ENCODE data around the gene SF3B2.
A peak's percentile ranks its signal among the peaks of the same experiment; 100 is the strongest.
"Not testable (repeated sequence)": the region's sequence is repeated elsewhere in the genome, so short reads cannot be mapped to it uniquely, and the experiment has no call there.

SF3B2 gene

DNA sequence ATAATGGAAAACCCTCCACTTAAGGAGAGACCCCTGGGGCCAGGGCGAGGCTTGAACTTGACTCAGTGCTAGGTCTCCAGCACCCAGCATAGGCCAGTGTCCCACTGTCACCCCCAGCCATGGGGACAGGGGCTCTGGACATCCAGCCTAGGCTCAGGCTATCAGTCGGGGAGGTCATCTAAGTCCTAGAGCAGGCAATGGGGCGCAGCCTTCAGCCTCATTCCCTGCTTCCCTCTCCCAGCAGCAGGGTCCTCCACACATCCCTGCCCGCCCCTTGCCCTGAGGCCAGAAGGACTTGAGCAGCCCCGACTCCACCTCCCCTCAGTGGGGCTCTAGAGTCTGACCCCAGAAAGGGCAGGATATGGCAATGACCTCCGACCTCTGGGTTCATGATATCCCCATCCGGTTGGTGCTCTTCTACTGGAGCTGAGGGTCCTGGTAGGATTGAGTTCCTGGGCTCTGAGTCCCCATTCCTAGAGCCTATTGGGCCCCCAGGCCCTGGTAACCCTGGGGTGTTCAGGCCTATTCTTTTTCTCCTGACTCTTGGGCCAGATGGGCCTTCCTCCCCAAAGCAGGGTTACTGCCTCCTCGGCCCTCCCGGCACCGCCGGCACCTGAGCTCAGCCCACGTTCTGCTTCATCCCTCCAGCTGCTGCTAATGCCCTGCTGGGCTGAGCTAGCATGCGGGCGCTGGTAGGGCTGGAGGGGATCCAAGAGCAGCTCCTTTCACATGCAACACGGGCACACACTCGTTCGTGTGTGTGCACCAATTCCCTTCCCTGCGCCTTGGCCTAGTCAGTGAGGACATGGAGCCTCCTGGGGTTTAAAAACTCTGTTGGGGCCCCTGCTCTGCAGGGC, 36.0 kb upstream of the SF3B2 start:
- no peak for DNase-seq (ENCODE audit: low read depth, low spot score)

DNA sequence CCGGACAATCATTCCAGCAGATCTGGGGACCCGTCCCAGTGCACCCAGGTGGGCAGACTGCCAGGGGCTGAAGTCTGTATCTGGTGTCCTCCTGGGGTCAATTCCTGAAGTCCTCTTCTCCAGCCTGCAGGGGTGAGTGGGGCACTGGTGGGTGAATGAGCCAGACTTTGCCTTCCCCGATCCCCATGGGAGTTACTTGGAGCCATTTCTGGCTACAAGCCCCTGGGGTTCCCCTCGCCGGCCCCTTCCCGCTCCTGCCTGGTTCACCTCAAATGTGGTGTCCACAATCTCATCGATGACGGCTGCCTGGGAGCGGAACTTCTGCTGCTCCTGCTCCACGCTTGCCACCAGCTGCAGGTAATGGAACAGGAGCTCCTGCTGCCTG, 35.4 kb upstream of the SF3B2 start:
- DNase-seq (ENCODE audit: low read depth, low spot score) = no peak

DNA sequence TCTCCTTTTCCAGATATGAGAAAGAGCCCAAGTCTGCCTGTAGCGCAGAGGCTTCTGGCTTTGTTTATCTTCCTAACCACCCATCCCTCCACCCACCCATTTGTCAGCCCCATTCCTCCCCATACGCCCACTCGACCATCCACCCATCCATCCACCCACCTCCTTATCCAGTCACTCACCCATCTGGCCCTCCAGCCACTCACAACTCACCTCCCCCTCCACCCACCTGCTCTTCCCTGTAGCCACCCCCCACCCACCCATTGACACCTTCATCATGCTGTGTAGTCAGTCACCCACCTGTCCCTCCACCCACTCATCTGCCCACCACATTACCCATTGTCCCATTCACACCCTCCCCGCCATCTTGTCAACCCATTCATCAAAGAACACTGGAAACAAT, 34.8 kb upstream of the SF3B2 start:
- no peak for DNase-seq (ENCODE audit: low read depth, low spot score)

DNA sequence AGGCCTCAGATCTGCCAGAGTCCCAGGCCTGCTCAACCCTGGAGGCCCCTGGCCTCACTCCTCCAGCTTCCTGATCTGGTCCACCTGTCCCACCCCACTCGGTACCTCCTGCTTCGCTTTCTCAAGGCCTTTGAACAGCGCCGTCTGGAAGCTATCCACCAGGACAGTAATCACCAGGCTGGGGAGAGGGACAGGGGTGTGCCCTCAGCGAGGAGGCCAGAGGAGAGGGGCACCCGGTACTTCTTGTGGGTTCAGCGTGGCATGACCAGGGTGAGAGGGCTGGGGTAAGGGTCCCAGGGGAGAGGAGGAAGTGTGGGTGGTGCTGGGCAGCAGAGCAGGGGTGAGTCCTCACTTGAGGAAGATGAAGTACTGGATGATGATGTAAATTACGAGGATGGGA, 32.0 kb upstream of the SF3B2 start:
- no peak for DNase-seq (ENCODE audit: low read depth, low spot score)

DNA sequence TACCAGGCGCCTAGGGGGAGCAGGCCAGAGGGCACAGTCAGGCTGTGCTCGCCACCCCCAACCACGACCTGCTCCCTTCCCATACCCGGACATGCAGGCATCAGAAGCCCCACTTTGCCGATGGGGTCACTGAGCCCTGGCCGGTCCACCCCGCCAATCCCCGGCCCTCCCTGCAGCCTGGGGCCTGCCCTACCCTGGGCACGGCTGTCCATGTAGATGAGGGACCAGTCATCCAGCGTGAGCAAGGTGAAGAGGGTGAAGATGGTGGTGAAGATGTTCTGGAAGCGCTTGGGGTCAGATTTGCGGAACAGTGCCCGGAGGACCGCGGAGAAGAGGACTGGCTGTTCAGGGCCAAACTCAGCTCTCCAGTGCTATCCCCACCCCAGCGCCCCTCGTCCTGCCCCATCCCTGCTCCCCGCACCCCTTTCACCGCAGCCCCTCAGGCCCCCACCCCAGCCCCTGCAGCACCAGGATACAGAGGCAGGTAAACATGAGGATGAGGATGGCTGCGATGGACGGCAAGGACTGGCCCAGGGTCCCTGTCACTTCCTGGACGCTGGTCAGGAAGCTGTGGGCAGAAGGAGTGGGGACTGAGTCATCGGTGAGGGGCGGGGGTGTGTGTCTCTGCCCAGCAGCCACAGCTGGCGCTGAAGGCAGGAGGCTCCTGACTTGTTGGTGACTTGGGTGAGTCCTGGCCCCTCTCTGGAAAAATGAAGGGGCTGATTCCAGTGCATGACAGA, 31.4 kb upstream of the SF3B2 start:
- DNase-seq (ENCODE audit: low read depth, low spot score) = no peak

DNA sequence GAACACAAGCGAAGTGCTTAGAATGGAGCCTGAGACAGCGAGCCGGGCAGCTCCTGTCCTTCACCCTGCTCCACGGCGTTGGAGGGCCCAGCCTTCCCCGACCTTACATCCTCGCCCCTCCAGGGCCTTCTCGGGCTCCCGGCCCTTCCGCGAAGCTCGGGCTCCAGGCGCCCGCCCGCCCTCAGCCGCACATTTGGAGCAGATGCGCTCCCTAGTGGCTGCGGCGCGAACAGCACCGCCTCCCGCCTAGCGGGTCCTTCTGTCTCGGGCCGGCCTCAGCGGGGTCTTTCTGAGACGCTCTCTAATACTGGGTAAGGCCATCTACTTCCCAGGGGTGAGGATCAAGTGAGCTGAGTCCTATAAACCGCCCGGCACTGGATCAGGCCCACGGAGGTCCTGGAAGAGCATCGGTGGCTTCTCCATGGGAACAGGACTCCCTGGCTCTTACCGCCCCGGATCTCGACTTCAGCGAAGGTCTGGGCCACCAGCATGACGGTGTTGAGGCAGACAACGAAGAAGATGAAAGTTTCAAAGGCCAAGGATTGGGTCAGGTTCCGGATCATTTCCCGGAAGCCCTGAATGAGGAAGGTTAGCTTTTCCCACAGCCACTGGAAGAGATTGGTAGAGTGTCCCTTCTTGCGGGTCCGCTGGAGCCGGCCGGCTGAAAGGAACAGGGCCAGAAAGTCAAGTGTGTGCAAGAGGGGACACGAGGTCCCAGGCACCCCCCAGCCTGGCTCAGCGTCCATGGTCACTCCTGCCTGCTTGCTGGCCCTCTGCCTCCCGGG, 29.6 kb upstream of the SF3B2 start:
- DNase-seq (ENCODE audit: low read depth, low spot score) = no peak

DNA sequence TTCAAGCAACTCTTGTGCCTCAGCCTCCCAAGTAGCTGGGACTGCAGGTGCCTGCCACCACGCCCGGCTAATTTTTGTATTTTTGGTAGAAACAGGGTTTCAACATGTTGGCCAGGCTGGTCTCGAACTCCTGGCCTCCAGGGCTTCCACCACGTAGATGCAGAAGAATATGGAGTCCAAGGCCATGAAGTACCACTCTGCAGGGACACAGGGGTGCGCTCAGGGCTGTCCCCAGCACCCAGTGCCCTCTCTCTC, 29.1 kb upstream of the SF3B2 start:
- not testable (repeated sequence) for DNase-seq (ENCODE audit: low read depth, low spot score)

DNA sequence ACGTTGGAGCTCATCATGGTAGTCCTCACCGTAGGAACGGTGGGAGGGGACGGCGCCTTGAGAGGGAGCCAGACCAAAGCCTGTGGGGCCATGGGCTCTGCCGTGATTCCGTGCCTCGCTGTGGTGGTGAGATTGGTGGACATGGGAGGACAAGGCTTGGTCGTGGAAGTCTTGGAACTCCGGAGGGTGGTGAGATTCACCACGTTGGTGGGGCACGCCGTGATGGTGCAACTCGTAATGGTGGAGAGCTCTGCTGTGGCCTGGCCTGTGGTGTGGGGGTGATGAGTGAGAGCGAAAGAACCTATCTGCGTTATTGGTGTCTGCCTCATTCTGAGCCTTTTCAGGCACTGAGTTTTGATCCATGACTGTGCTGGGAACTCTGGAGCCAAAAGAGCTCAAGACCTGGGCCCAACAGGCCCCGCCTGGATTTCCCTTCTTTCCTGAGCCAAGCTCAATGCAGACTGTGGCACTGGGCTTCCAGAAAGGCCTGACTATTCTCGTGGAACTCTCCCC, 26.1 kb upstream of the SF3B2 start, which contains the start of gene CATSPER1:
Gene CATSPER1, minus strand, starts transcription at position 463 of the 513 bp plus-strand sequence. Its CDS starts 100 bp downstream, at position 363.
- DNase-seq (ENCODE audit: low read depth, low spot score) = no peak

DNA sequence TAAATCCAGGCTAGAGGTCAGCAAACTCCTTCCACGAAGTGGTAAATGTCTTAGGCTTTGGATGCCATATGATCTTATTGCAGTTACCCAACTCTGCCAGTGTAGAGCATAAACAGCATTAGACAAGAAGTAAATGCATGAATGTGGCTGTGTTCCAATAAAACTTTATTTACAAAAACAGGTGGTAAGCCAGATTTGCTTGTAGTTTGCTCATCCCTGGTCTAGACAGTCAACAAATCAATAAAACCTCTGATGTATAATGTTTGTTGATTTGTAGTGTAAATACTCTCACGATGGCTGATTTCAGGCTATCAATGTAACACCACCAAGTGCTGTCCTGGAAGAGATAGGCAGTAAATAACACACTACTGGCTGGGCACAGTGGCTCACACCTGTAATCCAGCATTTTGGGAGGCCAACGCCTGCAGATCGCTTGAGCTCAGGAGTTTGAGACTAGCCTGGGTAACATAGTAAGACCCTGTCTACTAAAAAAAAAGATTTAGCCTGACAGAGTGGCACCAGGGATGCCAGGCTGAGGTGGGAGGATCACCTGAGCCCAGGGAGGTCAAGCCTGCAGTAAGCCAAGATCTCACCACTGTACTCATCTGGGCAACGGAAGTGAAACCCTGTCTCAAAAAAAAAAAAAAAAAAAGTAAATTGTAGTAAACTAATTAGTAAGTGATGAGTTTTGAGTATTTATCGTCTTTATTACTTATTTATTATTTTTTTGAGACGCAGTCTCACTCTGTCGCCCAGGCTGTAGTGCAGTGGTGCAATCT, 19.0 kb upstream of the SF3B2 start:
- no peak for DNase-seq (ENCODE audit: low read depth, low spot score)

DNA sequence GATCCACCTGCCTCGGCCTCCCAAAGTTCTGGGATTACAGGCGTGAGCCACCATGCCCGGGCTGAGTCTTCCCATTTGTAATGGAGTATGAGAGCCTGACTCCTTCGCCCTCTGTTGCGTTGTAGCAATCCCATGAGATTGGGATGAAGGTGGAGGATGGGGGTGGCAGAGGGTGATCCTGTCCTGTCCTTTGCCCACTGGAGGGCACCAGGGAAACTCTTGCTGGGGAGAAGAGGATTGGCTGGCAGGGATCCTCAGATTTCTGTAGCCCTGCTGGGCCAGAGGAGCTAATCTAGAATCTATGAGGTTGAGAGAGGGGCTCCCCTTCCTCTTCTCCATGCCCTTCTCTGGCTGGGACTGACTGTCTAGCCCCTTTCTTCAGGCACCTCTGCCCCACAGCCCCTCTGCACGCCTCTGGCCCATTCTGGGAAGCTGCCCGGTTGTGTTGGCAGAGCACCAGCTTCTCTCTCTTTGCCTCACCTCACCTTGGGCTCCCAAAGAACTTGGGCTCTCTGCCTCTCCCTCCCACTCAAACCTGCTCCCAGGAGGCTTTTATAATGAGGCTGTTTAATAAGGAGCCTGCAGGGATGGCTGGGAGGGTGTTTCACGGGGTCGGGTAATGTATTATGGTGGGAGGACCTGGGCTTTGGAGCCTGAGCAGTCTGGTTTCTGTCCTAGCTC, 16.4 kb upstream of the SF3B2 start:
- no peak for DNase-seq (ENCODE audit: low read depth, low spot score)

DNA sequence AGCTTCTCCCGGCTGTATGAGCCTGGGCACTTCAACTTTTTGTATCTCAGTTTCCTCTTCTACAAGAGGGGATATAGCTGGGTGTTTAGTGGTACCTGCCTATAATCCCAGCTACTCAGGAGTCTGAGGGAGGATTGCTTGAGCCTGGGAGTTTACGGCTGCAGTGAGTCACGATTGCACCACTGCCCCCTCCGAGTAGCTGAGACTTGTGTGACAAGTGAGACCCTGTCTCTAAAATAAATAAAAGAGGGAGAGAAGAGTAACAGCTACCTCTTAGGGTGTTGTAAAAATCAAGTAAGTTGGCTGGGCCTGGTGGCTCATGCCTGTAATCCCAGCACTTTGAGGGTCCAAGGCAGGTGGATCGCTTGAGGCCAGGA, 15.8 kb upstream of the SF3B2 start:
- no peak for DNase-seq (ENCODE audit: low read depth, low spot score)

DNA sequence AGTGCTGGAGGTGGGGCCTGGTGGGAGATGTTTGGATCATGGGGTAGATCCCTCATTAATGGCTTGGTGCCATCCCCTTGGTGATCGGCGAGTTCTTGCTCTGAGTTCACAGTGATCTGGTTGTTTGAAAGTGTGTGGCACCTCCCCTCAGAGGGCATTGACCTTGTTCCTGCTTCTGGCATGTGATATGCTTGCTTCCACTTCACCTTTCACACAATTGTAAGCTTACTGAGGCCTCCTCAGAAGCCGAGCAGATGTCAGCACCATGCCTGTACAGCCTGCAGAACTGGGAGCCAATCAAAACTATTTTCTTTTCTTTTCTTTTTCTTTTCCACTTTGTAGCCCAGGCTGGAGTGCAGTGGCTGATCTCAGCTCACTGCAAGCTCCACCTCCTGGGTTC, 14.8 kb upstream of the SF3B2 start:
- no peak for DNase-seq (ENCODE audit: low read depth, low spot score)

DNA sequence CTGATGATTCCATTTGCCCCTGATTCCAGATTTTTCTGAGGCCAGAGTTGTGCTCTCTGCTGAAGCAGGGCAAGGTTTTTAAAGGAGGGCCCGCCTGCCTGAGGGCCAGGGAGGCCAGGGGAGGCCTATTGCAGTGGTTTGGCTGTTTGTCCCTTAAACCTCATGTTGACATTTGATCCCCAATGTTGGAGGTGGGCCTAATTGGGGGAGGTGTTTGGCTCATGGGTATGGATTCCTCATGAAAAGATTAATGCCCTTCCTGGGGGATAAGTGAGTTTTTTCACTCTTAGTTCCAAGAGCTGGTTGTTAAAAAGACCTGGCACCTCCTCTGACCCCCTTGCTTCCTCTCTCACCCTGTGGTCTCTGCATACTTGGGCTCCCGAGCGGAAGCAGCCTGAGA, 12.4 kb upstream of the SF3B2 start:
- no peak for DNase-seq (ENCODE audit: low read depth, low spot score)

DNA sequence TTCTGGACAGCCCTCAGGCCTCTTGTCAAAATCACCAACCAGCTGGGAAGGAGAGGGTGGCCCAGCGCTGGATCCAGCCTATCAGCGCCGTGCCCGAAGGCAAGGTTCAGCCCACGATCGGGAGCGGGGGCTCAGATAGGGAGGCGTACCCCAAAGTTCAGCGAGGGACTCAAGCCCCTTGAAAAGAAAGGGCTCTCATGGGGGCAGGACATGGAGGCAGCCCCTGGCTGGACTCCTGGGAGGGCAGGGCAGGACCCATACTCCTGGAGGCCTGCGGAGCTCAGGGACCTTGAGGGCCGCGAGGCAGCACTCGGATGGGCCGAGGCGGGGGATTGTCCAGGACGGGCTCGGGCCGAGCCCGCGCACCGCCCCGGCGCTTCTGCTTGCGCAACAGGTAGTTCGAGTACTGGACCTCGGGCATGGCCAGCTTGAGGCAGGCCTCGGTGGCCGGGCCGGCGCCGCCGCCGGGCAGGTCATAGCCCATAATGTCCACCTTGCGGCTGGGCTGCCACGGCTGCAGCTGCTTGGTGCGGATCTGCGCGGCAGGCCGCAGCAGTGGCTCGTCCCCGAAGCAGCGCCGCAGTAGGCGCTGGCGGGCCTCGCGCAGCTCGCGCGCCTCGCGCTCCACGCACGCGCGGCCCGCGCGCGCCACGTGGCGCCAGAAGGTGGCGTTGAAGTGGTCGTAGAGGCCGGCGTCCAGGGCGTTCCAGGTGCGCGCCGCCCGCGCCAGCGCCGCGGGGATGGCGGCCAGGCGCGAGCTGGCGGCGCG, 9.8 kb upstream of the SF3B2 start:
- no peak for DNase-seq (ENCODE audit: low read depth, low spot score)

DNA sequence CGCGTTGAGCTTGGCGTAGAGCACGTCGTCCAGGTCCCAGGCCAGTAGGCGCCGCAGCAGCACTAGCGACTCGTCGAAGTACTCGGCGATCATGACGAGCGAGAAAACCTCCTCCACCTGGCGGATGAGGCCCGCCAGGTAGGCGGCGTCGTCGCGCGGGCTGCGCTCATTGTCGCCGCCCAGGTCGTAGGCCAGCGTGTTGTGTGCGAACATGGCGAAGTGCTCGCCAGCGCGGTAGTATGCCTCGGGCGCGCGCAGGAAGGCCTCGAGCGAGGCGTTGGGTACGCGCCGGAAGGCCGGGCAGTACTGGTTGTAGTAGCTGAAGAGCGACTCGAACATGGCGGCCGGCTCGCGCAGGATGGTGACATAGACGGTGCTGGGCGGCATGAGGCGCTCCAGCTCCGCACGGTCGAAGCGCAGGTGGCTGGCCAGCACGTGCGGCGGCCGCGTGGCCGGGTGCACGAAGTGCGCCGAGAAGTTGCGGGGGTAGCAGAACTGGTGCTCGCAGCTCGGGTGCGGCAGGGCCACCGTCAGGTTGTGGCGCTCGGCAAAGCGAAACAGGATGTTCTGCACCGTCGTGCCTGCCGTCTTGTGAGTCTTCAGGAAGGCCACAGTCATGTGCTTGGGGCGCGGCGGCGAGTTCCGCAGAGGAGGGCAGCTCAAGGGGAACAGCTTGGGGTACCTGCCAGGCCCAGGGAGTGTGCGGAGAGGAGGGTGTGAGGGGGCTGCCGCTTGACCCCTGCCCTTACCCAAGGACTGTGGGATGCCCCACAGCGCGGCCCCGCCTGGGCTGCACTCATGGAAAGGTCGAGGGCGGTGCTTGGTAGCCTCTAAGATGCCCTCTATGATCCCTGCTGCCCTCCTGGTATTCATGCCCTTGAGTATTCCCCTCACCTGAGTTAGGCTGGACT, 8.9 kb upstream of the SF3B2 start:
- no peak for DNase-seq (ENCODE audit: low read depth, low spot score)

DNA sequence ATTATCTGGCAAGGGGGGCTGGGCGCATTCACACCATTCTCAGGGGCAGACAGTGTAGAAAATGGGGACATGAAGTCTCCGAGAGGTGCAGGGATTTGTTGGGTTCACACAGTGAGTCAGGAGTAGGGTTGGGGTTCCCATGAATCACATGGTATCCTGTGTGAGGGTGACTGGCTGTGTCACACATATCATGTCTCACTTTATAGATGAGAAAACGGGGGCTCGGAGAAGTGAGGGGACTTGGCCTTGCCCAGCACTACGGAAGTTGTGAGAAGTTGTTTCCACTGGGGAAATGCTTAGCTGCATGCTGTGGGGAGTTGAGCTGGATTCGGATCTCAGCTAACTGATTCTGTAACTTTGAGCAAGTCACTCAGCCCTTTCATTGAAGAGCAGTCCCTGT, 7.4 kb upstream of the SF3B2 start:
- DNase-seq (ENCODE audit: low read depth, low spot score) = no peak

DNA sequence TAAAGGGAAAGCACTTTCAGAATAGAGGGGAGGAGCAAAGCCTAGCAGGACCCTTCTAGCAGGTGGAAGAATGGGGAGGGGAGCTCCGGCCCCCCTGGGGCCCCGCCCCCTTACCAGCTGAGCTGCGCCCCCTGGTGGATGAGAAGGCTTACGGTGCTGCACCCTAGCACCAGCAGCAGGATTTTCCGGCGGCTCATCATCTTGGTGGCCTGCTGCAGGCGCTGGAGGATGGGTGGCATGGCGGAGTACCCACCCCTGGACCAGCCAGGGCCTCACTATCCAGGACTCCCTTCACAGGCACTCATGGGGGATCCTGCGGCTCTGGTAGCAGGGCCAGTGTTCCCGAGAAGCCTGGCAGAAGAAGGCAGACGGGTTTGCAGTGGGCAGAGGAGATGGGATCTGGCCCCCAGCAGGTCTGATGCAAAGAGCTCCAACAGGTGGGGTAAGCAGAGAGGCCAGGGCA, 7.0 kb upstream of the SF3B2 start:
- peak; percentile 50 for DNase-seq (ENCODE audit: low read depth, low spot score)

DNA sequence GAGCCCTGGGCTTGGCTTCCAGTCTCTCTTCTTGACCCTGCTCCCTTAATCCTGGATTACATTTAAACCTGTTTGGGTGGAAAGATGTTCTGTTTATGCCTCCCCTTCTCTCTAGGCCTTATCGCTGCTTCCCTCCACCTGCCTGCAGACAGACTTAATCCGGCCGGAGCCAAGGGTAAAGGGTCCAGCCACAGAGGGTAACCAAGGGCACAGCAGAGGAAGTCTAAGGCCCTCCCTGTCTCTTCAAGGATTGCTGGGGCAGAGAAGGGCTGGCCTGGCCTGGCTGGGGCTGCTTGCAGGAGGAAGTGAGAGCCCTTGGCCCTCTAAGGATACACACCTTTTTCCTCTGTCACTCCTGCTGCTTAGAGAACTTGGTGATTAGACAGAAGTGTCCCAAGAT, 5.3 kb upstream of the SF3B2 start:
- no peak for DNase-seq (ENCODE audit: low read depth, low spot score)

All from iPS DF 19.7 (cell line).